HG03342 (cell line): ENCODE results near the gene KIF24.
"Not testable (repeated sequence)": the region's sequence is repeated elsewhere in the genome, so short reads cannot be mapped to it uniquely, and the experiment has no call there.

Experiments used
- ATAC-seq: cut with Tn5 transposase; IDR thresholded peaks from one replicate; pipeline ENCODE4 v1.9.1; 2021; ENCODE audit warnings: mild to moderate bottlenecking, moderate library complexity; ENCODE audit not compliant: unreplicated experiment

The KIF24 gene

GRCh38 chr9:34363619-34364351, 34.7 kb upstream of the KIF24 start:
- no peak for ATAC-seq

GRCh38 chr9:34362614-34363214, 33.6 kb upstream of the KIF24 start:
- no peak for ATAC-seq

GRCh38 chr9:34352957-34353356, 23.9 kb upstream of the KIF24 start:
- not testable (repeated sequence) for ATAC-seq

GRCh38 chr9:34352122-34352652, 23.1 kb upstream of the KIF24 start:
- not testable (repeated sequence) for ATAC-seq

- ATAC-seq = no peak
Measured at GRCh38 chr9:34349324-34349723, 20.3 kb upstream of the KIF24 start.

- no peak for ATAC-seq
Measured at GRCh38 chr9:34347800-34348158, 18.7 kb upstream of the KIF24 start.

- no peak for ATAC-seq
Measured at GRCh38 chr9:34346873-34347799, 18.1 kb upstream of the KIF24 start.

- no peak for ATAC-seq
Measured at GRCh38 chr9:34343605-34344004, 14.5 kb upstream of the KIF24 start.

GRCh38 chr9:34343090-34343489, 14.0 kb upstream of the KIF24 start:
- no peak for ATAC-seq

- ATAC-seq = no peak
Measured at GRCh38 chr9:34341659-34342295, 12.7 kb upstream of the KIF24 start.

GRCh38 chr9:34338665-34339385, 9.8 kb upstream of the KIF24 start:
- no peak for ATAC-seq

- not testable (repeated sequence) for ATAC-seq
Measured at GRCh38 chr9:34338079-34338478, 9.0 kb upstream of the KIF24 start.

- no peak for ATAC-seq
Measured at GRCh38 chr9:34337403-34337802, 8.3 kb upstream of the KIF24 start.

- ATAC-seq = no peak
Measured at GRCh38 chr9:34335376-34335775, 6.3 kb upstream of the KIF24 start.

- no peak for ATAC-seq
Measured at GRCh38 chr9:34334916-34335315, 5.8 kb upstream of the KIF24 start.

GRCh38 chr9:34334337-34334824, 5.3 kb upstream of the KIF24 start:
- no peak for ATAC-seq

- no peak for ATAC-seq
Measured at GRCh38 chr9:34333836-34334235, 4.8 kb upstream of the KIF24 start.

GRCh38 chr9:34332076-34332964, 3.3 kb upstream of the KIF24 start:
- ATAC-seq = no peak

GRCh38 chr9:34331196-34331595, 2.1 kb upstream of the KIF24 start:
- no peak for ATAC-seq
